Stimulated activated CD4-positive, alpha-beta T cell treated with anti-CD3 and anti-CD28 coated beads, TNF-alpha, amount 100 ng/mL, for 4 hours (primary cell): ENCODE results near the gene NMUR1.

Source experiments
- DNase-seq, 3 experiments: peaks; one replicate each; pipeline ENCODE4 v3.0.0-alpha.2; 2020; ENCODE audit warnings: low read depth in 3 of 3

Gene NMUR1

DNA sequence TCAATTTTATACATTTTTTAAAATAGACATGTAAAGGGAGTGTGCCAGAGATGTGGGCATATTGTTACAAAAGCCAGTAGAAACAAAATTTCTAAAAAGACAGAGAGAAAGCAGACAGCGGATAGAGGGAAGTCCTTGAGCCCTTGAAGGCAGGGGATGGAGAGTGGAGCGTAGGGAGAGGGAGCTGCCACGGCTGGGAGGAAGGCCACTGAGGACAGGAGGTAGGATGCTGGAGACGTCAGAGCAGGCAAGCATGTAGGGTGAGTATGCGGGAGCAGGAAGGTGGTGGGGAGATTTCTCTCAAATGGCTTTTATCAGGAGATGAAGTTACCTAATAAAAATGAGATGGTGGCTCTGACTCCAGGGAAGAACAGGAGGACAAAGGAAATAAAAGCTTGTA, 41.9 kb downstream of the NMUR1 start:
- DNase-seq: no peak

DNA sequence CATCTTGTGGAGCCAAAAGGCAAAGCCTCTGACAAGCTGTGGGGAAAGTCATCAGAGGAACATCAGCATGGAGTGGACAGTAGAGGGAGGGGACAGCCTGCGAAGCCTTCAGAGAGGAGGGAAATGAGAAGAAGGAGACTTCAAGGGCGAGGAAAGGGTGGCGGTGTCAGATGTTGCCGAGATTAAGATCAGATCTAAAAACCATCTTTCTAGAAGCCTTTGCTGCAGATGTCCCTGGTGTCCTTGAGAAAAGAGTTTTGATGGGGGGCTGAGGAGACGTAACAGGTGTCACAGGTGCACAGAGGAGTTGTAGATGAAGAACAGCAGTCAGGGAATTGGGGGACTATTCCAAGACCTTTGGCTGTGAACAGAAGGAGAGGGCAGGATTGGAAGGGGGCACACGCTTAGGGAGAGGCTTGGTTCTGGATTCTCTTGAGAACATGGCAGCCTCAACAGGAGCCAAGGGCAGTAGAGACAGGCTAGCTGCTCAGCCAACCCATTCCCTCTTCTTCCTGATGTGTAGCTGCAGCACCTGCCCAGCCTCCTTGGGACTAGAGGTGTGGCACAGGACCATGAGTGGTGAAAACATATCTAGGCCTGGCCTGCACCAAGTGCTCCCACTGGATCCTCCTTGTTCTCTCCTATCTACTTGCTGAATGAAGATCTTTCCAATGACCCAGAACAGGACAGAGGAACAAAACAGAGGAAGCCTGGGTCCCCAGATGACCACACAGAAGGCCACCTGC, 43.2 kb downstream of the NMUR1 start:
- DNase-seq: no peak

DNA sequence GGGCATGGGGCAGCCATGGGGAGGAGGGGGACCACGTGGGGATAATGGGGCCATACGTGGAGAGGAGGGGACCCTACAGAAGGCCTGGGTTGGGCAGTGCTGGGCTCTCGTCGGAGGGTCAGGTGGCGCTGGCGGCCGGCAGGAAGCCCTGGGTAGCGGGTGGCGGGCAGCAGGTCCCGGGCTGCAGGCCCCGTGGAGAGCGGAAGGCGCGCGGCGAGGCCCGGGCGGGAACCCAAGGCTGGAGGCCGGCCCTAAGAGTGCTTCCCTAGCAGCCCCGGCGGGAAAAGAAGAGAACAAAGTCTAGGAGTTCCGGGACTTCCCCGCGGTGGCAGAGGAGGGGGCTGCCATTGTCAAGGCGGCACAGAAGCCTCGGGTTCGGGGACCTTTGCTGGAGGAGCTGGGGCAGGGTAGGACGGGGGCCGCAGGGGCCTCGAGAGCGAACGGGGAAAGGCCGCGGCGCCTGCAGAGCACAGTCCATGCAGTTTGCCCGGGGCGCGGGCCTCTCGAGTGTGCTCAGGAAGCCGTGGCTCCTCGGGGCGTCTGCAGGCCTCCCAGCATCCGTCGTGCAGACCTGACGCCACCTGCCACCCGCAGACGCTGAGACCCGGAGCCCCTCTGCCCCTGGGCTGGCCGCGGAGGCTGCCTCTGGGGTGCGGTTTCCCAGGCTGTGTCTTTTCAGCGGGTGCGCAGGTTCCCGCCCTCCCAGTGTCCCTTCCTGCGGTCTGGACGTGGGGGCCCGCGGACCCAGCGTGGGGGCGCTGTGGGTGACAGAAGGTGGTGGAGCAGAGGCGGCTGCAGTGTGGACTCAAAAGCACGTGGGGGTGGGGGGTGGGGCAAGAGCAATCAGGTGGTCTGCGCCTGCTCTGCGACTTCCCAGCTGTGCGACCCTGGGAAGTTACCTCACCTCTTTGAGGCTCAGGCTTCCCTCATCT, 46.6 kb downstream of the NMUR1 start:
- DNase-seq: peak in 2 of 3 experiments; percentile 5 to 42

DNA sequence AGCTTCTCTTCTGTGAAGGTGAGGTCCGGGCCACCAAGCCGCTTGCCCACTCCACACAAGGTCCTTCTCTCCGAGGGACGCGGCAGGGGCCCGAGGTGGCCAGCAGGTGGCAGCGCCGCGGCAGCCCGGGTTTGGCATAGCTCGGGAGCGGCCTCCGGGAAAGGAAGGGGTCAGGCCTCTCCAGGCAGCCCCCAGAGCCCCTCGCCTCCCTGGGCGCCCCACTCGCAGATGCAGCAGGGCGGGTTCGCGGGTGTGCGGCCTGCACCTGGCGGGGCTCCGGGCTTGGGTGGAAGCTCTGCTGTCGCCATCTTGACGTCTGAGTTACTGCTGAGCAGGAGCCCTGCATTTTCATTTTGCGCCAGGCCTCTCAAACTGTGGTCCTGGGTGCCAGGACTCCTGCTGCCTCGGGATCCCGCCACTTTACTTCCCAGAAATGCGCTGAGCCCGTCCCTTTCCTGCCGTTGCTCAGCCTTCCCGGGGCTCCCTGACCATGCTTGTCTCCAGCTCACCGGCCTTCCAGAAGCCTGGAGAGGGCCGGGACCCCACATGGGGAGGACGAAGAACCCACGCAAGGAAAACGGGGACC, 47.3 kb downstream of the NMUR1 start:
- DNase-seq: peak; percentile 59 to 66 (median 61)

DNA sequence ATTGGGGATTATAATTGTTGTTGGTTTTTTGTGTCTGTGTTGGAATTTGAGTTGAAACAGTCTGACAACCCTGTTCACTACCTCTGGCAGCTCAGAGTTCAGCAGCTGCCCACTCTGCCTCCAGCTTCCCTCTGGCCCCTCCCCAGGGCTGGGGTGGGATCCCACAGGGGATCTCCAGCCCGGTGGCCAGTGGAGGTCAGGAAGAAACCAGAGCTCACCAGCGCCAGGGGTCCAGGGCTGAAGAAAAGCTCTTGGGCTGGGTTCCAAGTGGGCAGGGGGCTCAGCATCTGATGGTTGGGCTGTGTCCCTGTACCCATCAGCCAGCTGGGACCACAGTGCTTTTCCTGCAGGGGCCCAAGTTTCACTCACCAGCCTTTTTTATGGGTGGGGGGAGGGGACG, 49.5 kb downstream of the NMUR1 start:
- DNase-seq: no peak

DNA sequence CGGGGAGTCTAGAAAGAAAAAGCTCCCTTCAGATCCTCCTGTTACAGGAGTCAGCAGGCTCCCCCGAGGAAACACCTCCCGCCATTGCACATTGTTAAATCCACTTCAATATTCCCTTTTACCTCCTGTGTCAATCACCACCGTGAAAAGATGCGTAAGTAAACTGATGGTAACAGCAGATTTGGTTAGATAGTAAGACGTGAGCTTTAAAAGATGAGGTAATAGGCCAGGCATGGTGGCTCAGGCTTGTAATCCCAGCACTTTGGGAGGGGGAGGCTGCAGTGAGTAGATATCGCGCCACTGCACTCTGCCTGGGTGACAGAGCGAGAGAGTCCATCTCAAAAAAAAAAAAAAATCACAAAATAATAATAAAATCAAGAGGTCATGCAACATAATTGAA, 50.8 kb downstream of the NMUR1 start:
- no peak for DNase-seq

DNA sequence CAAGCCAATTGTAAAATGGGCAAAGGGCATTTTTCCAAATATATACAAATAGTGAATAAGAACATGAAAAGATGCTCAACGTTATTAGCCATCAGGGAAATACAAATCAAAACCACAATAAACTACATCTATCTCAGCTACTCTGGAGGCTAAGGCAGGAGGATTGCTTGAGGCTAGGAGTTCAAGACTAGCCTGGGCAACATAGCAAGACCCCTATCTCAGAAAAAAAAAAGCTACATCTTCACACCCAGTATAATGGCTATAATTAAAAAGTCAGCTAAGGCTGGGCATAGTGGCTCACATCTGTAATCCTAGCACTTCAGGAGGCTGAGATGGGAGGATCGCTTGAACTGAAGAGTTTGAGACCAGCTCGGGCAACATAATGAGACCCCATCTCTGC, 53.3 kb downstream of the NMUR1 start:
- no peak for DNase-seq

DNA sequence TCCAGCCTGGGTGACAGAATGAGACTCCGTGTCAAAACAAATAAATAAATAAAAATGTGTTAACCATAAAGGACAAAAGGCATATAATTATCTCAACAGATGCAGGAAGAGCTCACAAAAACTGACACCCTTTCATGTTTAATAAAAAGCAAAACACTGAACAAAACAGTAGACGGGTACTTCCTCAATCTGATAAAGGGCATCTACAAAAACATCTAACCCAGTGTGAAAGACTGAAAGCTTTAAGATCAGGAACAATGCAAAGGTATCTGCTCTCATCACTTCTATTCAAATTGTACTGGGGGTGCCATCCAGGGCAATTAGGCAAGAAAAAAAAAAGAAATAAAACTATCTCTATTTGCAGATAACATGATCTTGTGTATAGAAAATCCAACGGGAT, 54.3 kb downstream of the NMUR1 start:
- no peak for DNase-seq
